Stimulated activated CD8-positive, alpha-beta memory T cell treated with anti-CD3 and anti-CD28 coated beads, Interleukin-7, amount 100 ng/mL, for 48 hours (primary cell): ENCODE results near the gene FLT3LG.
A peak's percentile ranks its signal among the peaks of the same experiment; 100 is the strongest.
"Not testable (repeated sequence)": the region's sequence is repeated elsewhere in the genome, so short reads cannot be mapped to it uniquely, and the experiment has no call there.

Experiments
- DNase-seq, 2 donors: peaks; one replicate each; pipeline ENCODE4 v3.0.0-alpha.2; 2020; ENCODE audit warnings: low read depth in 1 of 2; ENCODE audit errors: extremely low read depth in 1 of 2

The FLT3LG gene

GRCh38 chr19:49440439-49441209, 33.4 kb upstream of the FLT3LG start:
- no peak for DNase-seq

- DNase-seq: no peak
Measured at GRCh38 chr19:49441210-49441959, 32.6 kb upstream of the FLT3LG start, which contains the start of gene SLC17A7. SLC17A7 (minus strand) TSS chr19:49441527; CDS start chr19:49441379, 148 bp downstream.

GRCh38 chr19:49441960-49442350, 32.1 kb upstream of the FLT3LG start:
- no peak for DNase-seq

- no peak for DNase-seq
Measured at GRCh38 chr19:49442354-49442753, 31.7 kb upstream of the FLT3LG start.

- peak in 1 of 2 donors; percentile 67 for DNase-seq
Measured at GRCh38 chr19:49442771-49443365, 31.1 kb upstream of the FLT3LG start.

- DNase-seq: peak; percentile 82 to 88
Measured at GRCh38 chr19:49443366-49444099, 30.5 kb upstream of the FLT3LG start.

GRCh38 chr19:49444100-49444700, 29.8 kb upstream of the FLT3LG start:
- not testable (repeated sequence) for DNase-seq

- no peak for DNase-seq
Measured at GRCh38 chr19:49445997-49446396, 28.0 kb upstream of the FLT3LG start.

GRCh38 chr19:49447485-49448431, 26.3 kb upstream of the FLT3LG start:
- DNase-seq: no peak

GRCh38 chr19:49448432-49448786, 25.6 kb upstream of the FLT3LG start:
- DNase-seq: no peak

- DNase-seq: no peak
Measured at GRCh38 chr19:49450405-49450804, 23.6 kb upstream of the FLT3LG start.

- DNase-seq: peak; percentile 86 to 95
Measured at GRCh38 chr19:49451430-49452181, 22.4 kb upstream of the FLT3LG start, which contains the start of gene PIH1D1. PIH1D1 (minus strand) TSS chr19:49451814; CDS start chr19:49451574, 240 bp downstream.

GRCh38 chr19:49453013-49453756, 20.8 kb upstream of the FLT3LG start, which contains the start of gene ALDH16A1:
ALDH16A1 (plus strand) TSS chr19:49453225; CDS start chr19:49453332, 107 bp downstream.
- peak; percentile 94 to 96 for DNase-seq

- DNase-seq: no peak
Measured at GRCh38 chr19:49453757-49454240, 20.2 kb upstream of the FLT3LG start.

- DNase-seq: no peak
Measured at GRCh38 chr19:49455773-49456172, 18.2 kb upstream of the FLT3LG start.

- DNase-seq: no peak
Measured at GRCh38 chr19:49456326-49456725, 17.7 kb upstream of the FLT3LG start.

- no peak for DNase-seq
Measured at GRCh38 chr19:49458567-49458903, 15.5 kb upstream of the FLT3LG start.

- DNase-seq: no peak
Measured at GRCh38 chr19:49459388-49459787, 14.6 kb upstream of the FLT3LG start.
